GM23338 (cell line): ENCODE data around the gene AHDC1. TPM values are rescaled to one million over a fixed set of nuclear protein-coding genes. Genes with fewer than 3 reads are reported as not detected.

Source experiments
- ATAC-seq: fragments of 200-7000 bp; cut with Tn5 transposase; 3 replicates; pipeline ENCODE4 v1.9.1; 2020
- DNase-seq: peaks from one replicate; pipeline ENCODE4 v3.0.0-alpha.2; 2015; ENCODE audit warnings: low spot score
- H2AFZ ChIP-seq: fragments of 200-600 bp; sonication (generic); 2 replicates; pipeline ENCODE4 v1.8.0; 2016; ENCODE audit warnings: antibody characterized with exemption, mild to moderate bottlenecking, moderate library complexity
- H3F3A ChIP-seq: fragments of 200-600 bp; sonication (generic); replicated peaks from 2 replicates; pipeline ENCODE4 v1.8.0; 2017; ENCODE audit warnings: antibody characterized with exemption, mixed run types, low read depth
- H3K27ac ChIP-seq: fragments of 200-600 bp; sonication (generic); 2 replicates; pipeline ENCODE4 v1.6.1; 2016; ENCODE audit warnings: low read depth
- H3K27me3 ChIP-seq: fragments of 200-600 bp; sonication (generic); 2 replicates; pipeline ENCODE4 v1.8.0; 2016; ENCODE audit warnings: mild to moderate bottlenecking, mixed run types, moderate library complexity; ENCODE audit not compliant: insufficient read depth
- H3K36me3 ChIP-seq: fragments of 200-600 bp; sonication (generic); 2 replicates; pipeline ENCODE4 v1.8.0; 2016; ENCODE audit warnings: mild to moderate bottlenecking; ENCODE audit not compliant: insufficient read depth
- H3K4me1 ChIP-seq: fragments of 200-600 bp; sonication (generic); 2 replicates; pipeline ENCODE4 v1.8.0; 2016; ENCODE audit warnings: mild to moderate bottlenecking, moderate library complexity; ENCODE audit not compliant: insufficient read depth
- H3K4me2 ChIP-seq: fragments of 200-600 bp; sonication (generic); 2 replicates; pipeline ENCODE4 v1.7.1; 2017; ENCODE audit warnings: mixed run types
- H3K4me3 ChIP-seq: fragments of 200-600 bp; sonication (generic); 2 replicates; pipeline ENCODE4 v1.6.1; 2016; ENCODE audit warnings: mixed run types
- H3K79me2 ChIP-seq: fragments of 200-600 bp; sonication (generic); replicated peaks from 2 replicates; pipeline ENCODE4 v1.8.0; 2017; ENCODE audit warnings: mild to moderate bottlenecking; ENCODE audit not compliant: insufficient read depth
- H3K9me2 ChIP-seq: fragments of 200-600 bp; sonication (generic); 2 replicates; pipeline ENCODE4 v1.8.0; 2017; ENCODE audit not compliant: insufficient read depth
- H4K20me1 ChIP-seq: fragments of 200-600 bp; sonication (generic); replicated peaks from 2 replicates; pipeline ENCODE4 v1.8.0; 2017; ENCODE audit warnings: mild to moderate bottlenecking; ENCODE audit not compliant: insufficient read depth
- H3K27ac Mint-ChIP-seq: 2 replicates; pipeline ENCODE4 v1.8.0; 2020; ENCODE audit warnings: inconsistent platforms, mild to moderate bottlenecking, moderate library complexity, mixed read lengths
- H3K27me3 Mint-ChIP-seq: 3 replicates; pipeline ENCODE4 v1.8.0; 2022; ENCODE audit warnings: low read depth, mild to moderate bottlenecking, moderate library complexity, mixed read lengths, inconsistent platforms; ENCODE audit not compliant: insufficient read depth, poor library complexity
- H3K36me3 Mint-ChIP-seq: 3 replicates; pipeline ENCODE4 v1.8.0; 2021; ENCODE audit warnings: low read depth, mild to moderate bottlenecking, inconsistent platforms, moderate library complexity, mixed read lengths
- H3K4me1 Mint-ChIP-seq: 3 replicates; pipeline ENCODE4 v1.8.0; 2020; ENCODE audit warnings: mild to moderate bottlenecking, inconsistent platforms, mixed read lengths
- H3K4me3 Mint-ChIP-seq: 3 replicates; pipeline ENCODE4 v1.8.0; 2021; ENCODE audit warnings: moderate library complexity, mild to moderate bottlenecking, inconsistent platforms, mixed read lengths
- H3K9me3 Mint-ChIP-seq: 3 replicates; pipeline ENCODE4 v1.8.0; 2020; ENCODE audit warnings: moderate library complexity, mild to moderate bottlenecking, inconsistent platforms, mixed read lengths
- CREB1 ChIP-seq: fragments of 250-450 bp; sonication (Bioruptor Pico); IDR thresholded peaks from 2 replicates; pipeline ENCODE4 v1.5.0; 2020; ENCODE audit warnings: low read depth, mild to moderate bottlenecking, moderate library complexity
- EZH2 ChIP-seq: fragments of 200-600 bp; sonication (generic); IDR thresholded peaks from one replicate; pipeline ENCODE4 v1.8.0; 2017; ENCODE audit warnings: antibody characterized with exemption, mild to moderate bottlenecking, low read depth; ENCODE audit not compliant: unreplicated experiment
- EZH2phosphoT487 ChIP-seq: fragments of 200-600 bp; sonication (generic); IDR thresholded peaks from one replicate; pipeline ENCODE4 v1.8.1; 2018; ENCODE audit warnings: antibody characterized with exemption; ENCODE audit not compliant: unreplicated experiment
- JUNB ChIP-seq: IDR thresholded peaks from one replicate; pipeline ENCODE4 v1.6.1; 2016; ENCODE audit warnings: antibody characterized with exemption; ENCODE audit not compliant: unreplicated experiment
- NANOG ChIP-seq: IDR thresholded peaks from 2 replicates; pipeline ENCODE4 v1.6.1; 2016; ENCODE audit warnings: antibody characterized with exemption, borderline replicate concordance
- POLR2AphosphoS5 ChIP-seq: IDR thresholded peaks from 2 replicates; pipeline ENCODE4 v1.6.1; 2016; ENCODE audit warnings: antibody characterized with exemption, low read depth
- STAT1 ChIP-seq: IDR thresholded peaks from one replicate; pipeline ENCODE4 v1.6.1; 2016; ENCODE audit warnings: antibody characterized with exemption; ENCODE audit not compliant: unreplicated experiment
- ZNF114 ChIP-seq: fragments of 250-450 bp; sonication (Bioruptor Pico); IDR thresholded peaks from 2 replicates; pipeline ENCODE4 v1.5.0; 2020; ENCODE audit warnings: mild to moderate bottlenecking, moderate library complexity
- ZNF331 ChIP-seq: fragments of 250-450 bp; sonication (Bioruptor Pico); IDR thresholded peaks from 2 replicates; pipeline ENCODE4 v1.5.0; 2020; ENCODE audit warnings: low read depth, mild to moderate bottlenecking, moderate library complexity
- polyA plus RNA-seq: library from polyadenylated mRNA; unstranded; fragments of >200 nt; fragmentation: Nextera tagmentation; extraction: Ambion mirVana; gene quantifications from 2 replicates; pipeline ENCODE4 v1.2.1, GENCODE V29; 2016
- total RNA-seq: library from RNA; depleted of rRNA; stranded (reverse); fragments of >200 nt; shearing (Covaris generic); gene quantifications from 2 replicates; pipeline ENCODE4 v1.2.3, GENCODE V29; 2014
- TF ChIP-seq, protein P1 (sequence below): IDR thresholded peaks from one replicate; pipeline ENCODE4 v1.6.1; 2018; ENCODE audit warnings: antibody characterized with exemption; ENCODE audit not compliant: unreplicated experiment
- TF ChIP-seq, protein P2 (sequence below): IDR thresholded peaks from 2 replicates; pipeline ENCODE4 v1.6.1; 2016; ENCODE audit warnings: antibody characterized with exemption
- TF ChIP-seq, protein P3 (sequence below), 2 experiments: fragments of 200-600 bp in 1 of 2; sonication (generic) in 1 of 2; conservative IDR thresholded peaks; 2 replicates each; pipeline versions ENCODE4 v1.5.1 to v1.6.1; 2016 to 2017; ENCODE audit warnings: antibody characterized with exemption in 2 of 2, low read depth in 2 of 2, mild to moderate bottlenecking in 2 of 2, moderate library complexity in 1 of 2

The AHDC1 gene
- total and polyA plus RNA-seq, 2 experiments from 2014 or later, result 8.3 to 22.2 TPM

DNA sequence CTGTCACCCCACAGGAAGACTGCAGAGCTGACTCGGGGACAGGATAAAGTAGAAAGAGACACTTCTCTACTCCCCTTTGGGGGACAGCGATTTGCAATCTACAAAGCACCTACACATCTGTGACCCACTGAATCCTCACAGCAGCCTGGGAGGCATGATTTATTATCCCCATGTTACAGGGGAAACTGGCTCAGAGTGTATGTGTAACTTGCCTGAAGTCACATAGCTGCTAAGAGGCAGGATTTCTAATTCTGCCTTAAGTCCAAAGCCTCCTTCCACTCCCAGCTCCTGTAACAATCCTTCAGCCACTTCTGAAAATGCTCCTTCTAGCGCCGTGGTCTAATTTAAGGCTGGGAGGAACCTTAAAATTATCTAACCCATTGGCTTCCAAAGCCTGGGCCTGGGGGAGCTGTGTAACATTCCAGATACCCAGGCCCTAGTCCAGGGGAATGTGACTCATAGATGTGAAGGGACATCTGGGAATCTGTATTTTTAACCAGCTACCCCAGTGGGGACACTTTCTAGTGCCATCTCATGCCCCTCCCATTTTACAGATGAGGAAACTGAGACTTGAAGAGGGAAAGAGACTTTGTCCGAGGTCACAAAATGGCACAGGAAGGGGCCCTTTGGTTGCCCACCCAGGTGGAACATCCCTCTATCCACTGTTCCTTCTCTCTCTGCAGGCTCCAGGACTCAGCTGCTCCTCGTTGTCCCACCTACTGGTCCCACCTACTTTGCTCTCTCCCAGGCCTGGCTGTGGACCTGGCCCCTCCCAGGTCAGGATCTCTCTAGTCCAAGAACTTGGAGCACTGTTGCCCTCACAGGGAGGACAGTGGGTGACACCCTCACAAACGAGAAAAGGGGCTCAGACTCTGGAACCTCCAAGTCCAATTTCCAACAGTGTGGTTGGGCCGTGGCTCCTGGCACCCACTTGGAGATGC, 48.9 kb downstream of the AHDC1 start (continued):
- TF ChIP-seq, protein P1, sequence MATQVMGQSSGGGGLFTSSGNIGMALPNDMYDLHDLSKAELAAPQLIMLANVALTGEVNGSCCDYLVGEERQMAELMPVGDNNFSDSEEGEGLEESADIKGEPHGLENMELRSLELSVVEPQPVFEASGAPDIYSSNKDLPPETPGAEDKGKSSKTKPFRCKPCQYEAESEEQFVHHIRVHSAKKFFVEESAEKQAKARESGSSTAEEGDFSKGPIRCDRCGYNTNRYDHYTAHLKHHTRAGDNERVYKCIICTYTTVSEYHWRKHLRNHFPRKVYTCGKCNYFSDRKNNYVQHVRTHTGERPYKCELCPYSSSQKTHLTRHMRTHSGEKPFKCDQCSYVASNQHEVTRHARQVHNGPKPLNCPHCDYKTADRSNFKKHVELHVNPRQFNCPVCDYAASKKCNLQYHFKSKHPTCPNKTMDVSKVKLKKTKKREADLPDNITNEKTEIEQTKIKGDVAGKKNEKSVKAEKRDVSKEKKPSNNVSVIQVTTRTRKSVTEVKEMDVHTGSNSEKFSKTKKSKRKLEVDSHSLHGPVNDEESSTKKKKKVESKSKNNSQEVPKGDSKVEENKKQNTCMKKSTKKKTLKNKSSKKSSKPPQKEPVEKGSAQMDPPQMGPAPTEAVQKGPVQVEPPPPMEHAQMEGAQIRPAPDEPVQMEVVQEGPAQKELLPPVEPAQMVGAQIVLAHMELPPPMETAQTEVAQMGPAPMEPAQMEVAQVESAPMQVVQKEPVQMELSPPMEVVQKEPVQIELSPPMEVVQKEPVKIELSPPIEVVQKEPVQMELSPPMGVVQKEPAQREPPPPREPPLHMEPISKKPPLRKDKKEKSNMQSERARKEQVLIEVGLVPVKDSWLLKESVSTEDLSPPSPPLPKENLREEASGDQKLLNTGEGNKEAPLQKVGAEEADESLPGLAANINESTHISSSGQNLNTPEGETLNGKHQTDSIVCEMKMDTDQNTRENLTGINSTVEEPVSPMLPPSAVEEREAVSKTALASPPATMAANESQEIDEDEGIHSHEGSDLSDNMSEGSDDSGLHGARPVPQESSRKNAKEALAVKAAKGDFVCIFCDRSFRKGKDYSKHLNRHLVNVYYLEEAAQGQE, result no peak
- TF ChIP-seq CREB1 (CRISPR knock-in tag) (no peak), POLR2AphosphoS5 (no peak), ZNF114 (CRISPR knock-in tag) (no peak)
- TF ChIP-seq, protein P2, sequence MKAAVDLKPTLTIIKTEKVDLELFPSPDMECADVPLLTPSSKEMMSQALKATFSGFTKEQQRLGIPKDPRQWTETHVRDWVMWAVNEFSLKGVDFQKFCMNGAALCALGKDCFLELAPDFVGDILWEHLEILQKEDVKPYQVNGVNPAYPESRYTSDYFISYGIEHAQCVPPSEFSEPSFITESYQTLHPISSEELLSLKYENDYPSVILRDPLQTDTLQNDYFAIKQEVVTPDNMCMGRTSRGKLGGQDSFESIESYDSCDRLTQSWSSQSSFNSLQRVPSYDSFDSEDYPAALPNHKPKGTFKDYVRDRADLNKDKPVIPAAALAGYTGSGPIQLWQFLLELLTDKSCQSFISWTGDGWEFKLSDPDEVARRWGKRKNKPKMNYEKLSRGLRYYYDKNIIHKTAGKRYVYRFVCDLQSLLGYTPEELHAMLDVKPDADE, result no peak

DNA sequence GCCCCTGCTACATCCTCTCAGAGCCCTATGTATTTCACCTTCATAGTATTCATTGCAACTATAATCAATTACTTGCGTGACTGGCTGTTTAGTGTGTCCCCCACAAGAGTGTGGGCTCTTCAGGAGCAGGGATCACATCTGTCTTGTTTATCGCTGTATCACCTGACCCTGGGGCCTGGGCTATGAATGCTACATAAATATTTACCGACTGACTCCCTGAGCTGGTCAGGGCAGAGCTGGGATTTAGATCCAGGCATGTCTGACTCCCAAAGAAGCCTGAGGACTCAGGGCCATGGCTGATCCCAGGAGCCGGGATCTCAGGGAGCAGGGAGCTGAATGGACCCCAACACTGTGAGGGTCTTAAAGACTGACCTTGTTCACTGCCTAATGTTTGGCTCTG, 49.7 kb downstream of the AHDC1 start:
- Histone ChIP-seq H4K20me1 (no peaks in the 10 kb centered on the region), H3K27ac (no peak overlapping the region), H3K36me3 (no peaks in the 10 kb centered on the region), H3K9me2 (no peaks in the 10 kb centered on the region), H3K27me3 (no peaks in the 10 kb centered on the region), H3K4me2 (no peak overlapping the region), H3K79me2 (no peaks in the 10 kb centered on the region), H3K4me1 (peaks cover 25% of the 10 kb centered on the region), H2AFZ (no peak overlapping the region), H3F3A (peaks cover 24% of the 10 kb centered on the region), H3K4me3 (no peak overlapping the region)
- Mint-ChIP-seq H3K27ac (no peak overlapping the region), H3K27me3 (peaks cover 14% of the 10 kb centered on the region), H3K9me3 (no peaks in the 10 kb centered on the region), H3K4me3 (no peak overlapping the region), H3K4me1 (peaks cover 28% of the 10 kb centered on the region), H3K36me3 (peaks cover 5% of the 10 kb centered on the region; the same call in 2 of the 3 replicates)
- no peak for DNase-seq
- ATAC-seq, result no peak
- TF ChIP-seq CREB1 (CRISPR knock-in tag) (no peak), ZNF114 (CRISPR knock-in tag) (no peak), JUNB (no peak), POLR2AphosphoS5 (no peak), STAT1 (no peak), NANOG (no peak), EZH2phosphoT487 (no peak), ZNF331 (no peak), EZH2 (no peak)
- TF ChIP-seq, protein P3, sequence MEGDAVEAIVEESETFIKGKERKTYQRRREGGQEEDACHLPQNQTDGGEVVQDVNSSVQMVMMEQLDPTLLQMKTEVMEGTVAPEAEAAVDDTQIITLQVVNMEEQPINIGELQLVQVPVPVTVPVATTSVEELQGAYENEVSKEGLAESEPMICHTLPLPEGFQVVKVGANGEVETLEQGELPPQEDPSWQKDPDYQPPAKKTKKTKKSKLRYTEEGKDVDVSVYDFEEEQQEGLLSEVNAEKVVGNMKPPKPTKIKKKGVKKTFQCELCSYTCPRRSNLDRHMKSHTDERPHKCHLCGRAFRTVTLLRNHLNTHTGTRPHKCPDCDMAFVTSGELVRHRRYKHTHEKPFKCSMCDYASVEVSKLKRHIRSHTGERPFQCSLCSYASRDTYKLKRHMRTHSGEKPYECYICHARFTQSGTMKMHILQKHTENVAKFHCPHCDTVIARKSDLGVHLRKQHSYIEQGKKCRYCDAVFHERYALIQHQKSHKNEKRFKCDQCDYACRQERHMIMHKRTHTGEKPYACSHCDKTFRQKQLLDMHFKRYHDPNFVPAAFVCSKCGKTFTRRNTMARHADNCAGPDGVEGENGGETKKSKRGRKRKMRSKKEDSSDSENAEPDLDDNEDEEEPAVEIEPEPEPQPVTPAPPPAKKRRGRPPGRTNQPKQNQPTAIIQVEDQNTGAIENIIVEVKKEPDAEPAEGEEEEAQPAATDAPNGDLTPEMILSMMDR (conservative IDR thresholded peaks at IDR 0.05; ENCODE audit: low read depth in 2 of 2), result no peak
- TF ChIP-seq, protein P1, result no peak
- TF ChIP-seq, protein P2, result no peak
